ENCODE data around the gene RSAD1. TPM values are rescaled to one million over a fixed set of nuclear protein-coding genes. Genes with fewer than 3 reads are reported as not detected.
"Not testable (repeated sequence)": the region's sequence is repeated elsewhere in the genome, so short reads cannot be mapped to it uniquely, and the experiment has no call there.

Gene RSAD1
- polyA plus RNA-seq, 4 donors: 45.8 to 67.5 (median 54.4) TPM

DNA sequence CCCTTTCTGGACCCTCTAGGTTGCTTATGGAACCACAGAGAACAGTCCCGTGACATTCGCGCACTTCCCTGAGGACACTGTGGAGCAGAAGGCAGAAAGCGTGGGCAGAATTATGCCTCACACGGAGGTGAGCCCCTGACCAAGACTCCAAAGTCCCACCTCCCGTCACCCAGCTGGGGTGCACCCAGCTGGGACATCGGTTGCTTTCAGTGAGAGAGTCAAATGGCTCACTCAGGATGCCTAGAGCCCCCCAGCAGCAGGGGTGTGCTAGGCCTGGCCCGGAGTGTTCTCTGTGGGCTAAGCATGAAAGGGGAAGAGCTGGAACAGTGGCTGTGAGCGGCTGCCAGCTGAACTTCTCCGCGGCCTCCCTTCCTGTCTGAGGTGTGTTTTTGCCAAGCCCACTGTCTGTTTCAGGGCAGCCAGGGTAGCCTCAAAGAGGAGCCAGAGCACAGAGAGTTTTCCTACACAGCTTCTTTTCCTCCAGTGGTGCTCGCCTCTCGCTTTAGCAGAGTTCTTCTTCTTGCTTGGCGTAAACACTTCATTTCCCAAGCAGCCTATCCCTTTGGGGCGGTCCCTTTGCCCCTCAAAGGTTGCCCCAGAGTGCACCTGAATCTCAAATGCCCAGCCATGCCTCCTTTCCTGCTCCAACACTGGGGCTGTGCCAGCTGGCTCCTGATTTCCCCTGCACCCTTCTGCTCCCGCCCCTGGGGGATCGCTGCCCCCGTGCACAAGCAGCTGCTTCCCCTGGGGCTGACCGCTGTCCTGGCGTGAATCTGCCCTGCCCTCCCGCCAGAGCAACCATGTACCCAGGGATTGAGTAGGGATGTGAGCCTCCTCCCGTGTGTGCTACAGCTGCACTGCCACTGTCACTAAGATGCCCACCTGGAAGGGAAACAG lies 7.4 kb upstream of the RSAD1 start:
- DNase-seq (ENCODE audit: low read depth in 4 of 4, low spot score in 2 of 4): no peak

DNA sequence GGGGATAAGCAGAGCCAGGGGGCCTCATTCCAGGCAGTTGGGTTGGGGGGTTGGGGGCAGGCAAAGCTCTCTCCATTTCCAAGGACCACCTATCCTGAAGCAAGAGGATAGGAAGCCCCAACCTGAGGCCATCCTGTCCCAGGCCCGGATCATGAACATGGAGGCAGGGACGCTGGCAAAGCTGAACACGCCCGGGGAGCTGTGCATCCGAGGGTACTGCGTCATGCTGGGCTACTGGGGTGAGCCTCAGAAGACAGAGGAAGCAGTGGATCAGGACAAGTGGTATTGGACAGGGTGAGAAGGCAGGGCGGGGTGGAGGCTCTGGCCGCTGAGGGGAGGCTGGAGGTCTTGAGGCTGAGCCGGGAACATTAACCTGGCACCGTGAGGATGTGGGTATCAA lies 6.4 kb upstream of the RSAD1 start:
- no peak for DNase-seq (ENCODE audit: low read depth in 4 of 4, low spot score in 2 of 4)

DNA sequence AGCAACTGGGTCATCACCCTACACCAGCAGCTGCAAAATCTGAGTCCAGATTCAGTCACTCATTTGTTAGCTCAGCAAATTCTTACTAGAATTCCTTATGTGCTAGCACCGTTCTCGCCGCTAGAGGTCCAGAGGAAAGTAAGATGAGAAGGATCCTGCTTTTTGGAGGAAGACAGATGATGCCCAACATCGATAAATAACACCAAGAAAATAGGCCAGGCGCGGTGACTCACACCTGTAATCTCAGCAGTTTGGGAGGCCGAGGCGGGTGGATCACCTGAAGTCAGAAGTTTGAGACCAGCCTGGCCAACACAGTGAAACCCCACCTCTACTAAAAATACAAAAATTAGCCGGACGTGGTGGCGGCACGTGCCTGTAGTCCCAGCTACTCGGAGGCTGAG lies 5.9 kb upstream of the RSAD1 start:
- DNase-seq (ENCODE audit: low read depth in 4 of 4, low spot score in 2 of 4): not testable (repeated sequence)

DNA sequence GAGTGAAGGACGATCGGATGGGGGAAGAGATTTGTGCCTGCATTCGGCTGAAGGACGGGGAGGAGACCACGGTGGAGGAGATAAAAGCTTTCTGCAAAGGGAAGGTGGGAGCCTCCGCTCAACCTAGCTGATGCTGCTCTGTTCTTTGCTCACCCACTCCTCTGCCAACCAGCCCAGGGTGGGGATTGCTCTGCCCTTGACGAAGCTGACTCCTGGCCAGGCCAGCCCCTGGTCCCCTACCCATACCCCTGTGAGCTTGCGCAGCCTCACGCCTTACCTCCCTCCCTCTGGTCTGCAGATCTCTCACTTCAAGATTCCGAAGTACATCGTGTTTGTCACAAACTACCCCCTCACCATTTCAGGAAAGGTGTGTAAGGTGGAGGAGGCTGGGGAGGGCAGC lies 4.8 kb upstream of the RSAD1 start:
- DNase-seq (ENCODE audit: low read depth in 4 of 4, low spot score in 2 of 4): no peak

DNA sequence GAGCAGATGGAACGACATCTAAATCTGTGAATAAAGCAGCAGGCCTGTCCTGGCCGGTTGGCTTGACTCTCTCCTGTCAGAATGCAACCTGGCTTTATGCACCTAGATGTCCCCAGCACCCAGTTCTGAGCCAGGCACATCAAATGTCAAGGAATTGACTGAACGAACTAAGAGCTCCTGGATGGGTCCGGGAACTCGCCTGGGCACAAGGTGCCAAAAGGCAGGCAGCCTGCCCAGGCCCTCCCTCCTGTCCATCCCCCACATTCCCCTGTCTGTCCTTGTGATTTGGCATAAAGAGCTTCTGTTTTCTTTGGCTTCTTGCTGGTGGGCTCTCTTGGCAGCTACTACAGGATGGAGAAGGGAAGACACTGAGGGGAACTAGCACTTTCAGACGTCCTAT lies 4.1 kb upstream of the RSAD1 start:
- DNase-seq (ENCODE audit: low read depth in 4 of 4, low spot score in 2 of 4): no peak

DNA sequence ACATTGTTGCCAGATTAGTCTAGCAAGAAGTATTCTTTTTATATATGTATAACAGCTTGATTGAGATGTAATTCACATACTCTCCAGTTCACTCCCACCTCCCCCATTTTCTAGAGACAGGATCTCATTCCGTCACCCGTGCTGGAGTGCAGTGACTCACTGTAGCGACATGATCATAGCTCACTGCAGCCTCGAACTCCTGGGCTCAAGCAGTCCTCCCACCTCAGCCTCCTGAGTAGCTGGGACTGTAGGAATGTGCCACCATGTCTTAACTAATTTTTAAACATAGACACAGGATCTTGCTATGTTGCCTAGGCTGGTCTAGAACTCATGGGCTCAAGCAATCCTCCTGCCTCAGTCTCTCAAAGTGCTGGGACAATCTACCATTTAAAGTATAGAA lies 3.3 kb upstream of the RSAD1 start:
- no peak for DNase-seq (ENCODE audit: low read depth in 4 of 4, low spot score in 2 of 4)

DNA sequence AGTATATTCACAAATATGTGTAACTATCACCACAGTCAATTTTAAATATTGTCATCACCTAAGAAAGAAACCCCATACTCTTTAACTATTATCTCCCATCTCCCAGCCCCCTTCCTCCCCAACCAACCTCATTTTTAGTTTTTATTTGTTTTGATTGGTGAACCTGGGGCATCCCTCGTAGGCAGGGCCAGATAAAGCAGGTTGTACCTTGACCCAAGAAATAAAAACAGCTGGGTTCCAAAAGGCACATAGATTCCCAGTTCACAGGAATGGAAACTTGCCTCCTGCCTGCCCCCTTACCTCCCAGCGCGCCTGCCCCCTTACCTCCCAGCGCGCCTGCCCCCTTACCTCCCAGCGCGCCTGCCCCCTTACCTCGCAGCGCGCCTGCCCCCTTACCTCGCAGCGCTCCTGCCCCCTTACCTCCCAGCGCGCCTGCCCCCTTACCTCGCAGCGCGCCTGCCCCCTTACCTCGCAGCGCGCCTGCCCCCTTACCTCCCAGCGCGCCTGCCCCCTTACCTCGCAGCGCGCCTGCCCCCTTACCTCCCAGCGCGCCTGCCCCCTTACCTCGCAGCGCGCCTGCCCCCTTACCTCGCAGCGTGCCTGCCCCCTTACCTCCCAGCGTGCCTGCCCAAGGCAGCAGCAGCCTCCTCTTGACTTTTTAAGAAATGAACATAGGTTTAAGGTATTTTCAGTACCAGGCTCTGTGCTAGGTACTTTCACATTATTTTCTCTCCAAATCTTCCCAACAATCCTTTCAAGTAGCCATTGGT lies 2.7 kb upstream of the RSAD1 start:
- DNase-seq (ENCODE audit: low read depth in 4 of 4, low spot score in 2 of 4): not testable (repeated sequence)

DNA sequence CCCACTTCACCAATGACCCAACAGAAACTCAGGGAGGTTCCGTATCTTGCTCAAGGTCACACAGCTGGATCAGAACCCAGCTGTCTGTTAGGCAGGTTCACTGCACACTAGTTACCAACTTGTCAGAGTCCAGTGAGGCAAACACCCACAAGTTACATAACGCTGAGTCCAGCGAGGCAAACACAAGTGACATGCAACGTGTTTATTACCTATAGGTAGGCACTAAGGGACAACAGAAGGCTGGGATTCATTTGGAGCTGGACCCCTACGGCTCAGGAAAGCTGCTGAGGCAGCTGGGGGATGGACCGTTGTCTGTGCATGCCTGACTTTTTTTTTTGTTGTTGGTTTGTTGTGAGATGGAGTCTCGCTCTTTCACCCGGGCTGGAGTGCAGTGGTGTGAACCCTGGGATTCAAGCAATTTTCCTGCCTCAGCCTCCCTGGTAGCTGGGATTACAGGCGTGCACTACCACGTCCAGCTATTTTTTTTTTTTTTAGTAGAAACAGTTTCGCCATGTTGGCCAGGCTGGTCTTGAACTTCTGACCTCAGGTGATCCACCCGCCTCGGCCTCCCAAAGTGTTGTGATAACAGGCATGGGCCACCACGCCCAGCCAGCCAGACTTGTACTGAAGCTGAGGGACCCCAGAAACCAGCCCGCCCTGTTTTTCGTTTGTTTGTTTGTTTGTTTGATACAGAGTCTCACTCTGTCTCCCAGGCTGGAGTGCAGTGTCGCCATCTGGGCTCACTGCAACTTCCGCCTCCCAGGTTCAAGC lies 1.9 kb upstream of the RSAD1 start:
- DNase-seq (ENCODE audit: low read depth in 4 of 4, low spot score in 2 of 4): no peak

DNA sequence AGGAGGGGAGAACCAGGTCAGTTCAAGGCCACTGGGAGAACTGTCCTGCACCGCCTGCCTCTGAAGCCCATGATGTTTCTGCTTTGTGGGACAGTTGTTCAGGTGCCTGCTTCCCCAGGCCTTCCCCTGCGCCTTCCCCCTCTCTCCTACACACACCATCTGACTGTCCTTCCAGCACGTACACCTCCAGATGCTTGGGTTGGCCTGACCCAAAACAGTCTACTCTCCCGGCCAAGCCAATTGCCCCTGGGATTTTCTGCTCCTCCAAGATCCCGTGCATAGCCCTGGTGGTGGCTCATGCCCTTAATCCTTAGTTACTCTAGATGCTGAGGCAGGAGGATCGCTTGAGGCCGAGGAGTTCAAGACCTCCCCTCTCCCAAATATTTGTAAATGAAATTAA lies 684 bp upstream of the RSAD1 start:
- DNase-seq (ENCODE audit: low read depth in 4 of 4, low spot score in 2 of 4): no peak

DNA sequence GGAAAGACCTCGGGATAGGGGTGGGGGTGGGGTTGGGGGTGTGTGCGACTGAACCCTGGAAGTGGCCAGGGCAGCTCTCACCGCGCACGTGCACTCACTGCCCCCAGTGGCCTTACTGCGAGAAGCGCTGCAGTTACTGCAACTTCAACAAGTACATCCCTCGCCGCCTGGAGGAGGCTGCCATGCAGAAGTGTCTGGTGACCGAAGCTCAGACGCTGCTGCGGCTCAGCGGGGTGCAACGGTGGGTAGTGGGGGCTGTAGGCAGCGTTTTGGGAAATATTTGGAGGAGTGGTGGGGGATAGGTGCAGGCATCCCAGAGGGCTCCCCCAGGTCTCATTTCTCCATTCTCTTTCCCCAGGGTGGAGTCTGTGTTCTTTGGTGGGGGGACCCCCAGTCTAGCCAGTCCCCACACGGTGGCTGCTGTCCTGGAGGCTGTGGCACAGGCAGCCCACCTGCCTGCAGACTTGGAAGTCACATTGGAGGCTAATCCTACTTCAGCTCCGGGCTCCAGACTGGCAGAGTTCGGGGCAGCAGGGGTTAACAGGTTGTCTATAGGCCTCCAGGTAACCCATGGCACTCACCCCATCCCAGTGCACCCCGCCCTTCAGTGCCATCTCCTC lies 972 bp downstream of the RSAD1 start:
- DNase-seq (ENCODE audit: low read depth in 4 of 4, low spot score in 2 of 4): peak in 2 of 4 donors; percentile 53 to 66

DNA sequence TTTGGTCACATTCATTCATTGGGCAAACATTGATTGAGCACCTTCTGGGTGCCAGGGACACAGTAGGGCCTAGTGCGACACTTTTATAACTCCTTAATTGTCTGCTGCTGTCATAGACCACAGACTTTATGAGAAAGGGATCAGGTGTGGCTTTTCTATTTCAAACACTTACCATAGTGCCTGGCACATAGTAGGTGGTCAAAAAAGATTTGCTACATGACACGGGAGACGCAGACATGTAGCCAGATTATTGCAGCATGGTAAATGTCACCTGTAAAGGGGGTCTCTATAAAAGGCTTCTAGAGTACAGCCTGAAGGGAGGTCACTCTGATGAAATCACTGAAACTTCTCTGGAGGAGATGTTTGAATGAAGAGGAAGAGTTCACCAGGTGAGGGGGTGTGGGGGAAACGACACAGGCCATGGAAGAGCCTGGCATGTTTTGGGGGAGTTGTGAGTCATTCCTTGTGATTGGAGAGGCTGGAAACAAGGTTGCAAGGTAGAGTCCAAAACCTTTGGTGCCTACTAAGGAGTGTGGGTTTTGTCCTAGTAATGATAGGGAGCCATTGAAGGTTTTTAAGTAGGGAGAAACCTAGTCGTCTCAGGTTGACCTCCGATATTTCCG lies 1.6 kb downstream of the RSAD1 start:
- DNase-seq (ENCODE audit: low read depth in 4 of 4, low spot score in 2 of 4): no peak

DNA sequence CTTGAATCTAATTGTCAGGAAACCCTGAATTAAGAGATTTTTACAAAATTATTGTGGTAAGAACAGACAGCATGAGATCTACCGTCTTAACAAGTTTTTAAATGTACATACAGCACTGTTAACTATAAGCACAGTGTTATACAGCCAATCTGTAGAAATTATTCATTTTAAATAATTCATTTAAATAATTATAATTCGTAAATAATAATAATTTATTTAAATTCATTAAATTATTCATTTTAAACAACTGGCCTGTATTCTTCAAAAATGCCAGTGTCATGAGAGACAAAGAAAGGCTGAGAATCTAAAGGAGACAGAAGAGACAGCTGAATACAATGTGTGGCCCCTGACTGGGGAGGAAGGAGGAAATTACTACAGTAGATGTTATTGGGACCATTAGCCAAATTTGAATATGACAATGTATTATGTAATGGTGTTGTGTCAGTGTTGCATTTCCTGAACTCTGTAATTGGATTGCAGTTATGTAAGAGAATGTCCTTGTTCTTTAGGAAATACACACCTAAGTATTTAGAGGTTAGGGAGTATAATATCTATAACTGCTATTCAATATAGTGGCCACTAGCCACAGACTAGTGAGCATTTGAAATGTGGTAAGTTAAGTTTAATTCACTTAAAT lies 2.3 kb downstream of the RSAD1 start:
- no peak for DNase-seq (ENCODE audit: low read depth in 4 of 4, low spot score in 2 of 4)

DNA sequence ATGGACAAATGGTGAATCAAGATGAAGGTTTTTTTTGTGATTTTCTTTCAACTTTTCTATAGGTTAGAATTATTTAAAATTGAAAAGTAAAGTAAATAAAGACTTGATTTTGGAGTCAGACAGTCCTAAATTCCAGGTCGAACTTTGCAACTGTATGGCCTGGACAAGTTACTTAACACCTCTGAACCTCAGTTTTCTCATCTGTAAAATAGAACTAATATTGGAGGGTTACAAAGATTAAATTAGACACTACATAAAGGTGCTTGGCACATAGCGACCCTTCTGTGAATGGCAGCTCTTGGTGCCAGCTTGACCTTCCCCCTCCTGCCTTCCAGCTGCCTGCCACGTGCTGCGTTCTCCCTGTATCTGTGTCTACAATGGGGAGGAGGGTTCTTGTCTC lies 3.0 kb downstream of the RSAD1 start:
- DNase-seq (ENCODE audit: low read depth in 4 of 4, low spot score in 2 of 4): no peak

DNA sequence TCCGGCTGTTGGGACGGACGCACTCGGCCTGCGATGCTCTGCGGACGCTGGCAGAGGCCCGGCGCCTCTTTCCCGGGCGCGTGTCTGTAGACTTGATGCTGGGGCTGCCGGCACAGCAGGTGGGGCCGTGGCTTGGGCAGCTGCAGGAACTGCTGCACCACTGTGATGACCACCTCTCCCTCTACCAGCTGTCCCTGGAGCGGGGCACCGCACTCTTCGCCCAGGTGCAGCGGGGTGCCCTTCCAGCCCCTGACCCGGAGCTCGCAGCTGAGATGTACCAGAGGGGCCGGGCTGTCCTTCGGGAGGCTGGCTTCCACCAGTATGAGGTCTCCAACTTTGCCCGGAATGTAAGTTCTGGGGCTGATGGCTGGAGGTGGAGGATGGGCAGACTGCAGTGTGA lies 3.5 kb downstream of the RSAD1 start:
- DNase-seq (ENCODE audit: low read depth in 4 of 4, low spot score in 2 of 4): no peak

DNA sequence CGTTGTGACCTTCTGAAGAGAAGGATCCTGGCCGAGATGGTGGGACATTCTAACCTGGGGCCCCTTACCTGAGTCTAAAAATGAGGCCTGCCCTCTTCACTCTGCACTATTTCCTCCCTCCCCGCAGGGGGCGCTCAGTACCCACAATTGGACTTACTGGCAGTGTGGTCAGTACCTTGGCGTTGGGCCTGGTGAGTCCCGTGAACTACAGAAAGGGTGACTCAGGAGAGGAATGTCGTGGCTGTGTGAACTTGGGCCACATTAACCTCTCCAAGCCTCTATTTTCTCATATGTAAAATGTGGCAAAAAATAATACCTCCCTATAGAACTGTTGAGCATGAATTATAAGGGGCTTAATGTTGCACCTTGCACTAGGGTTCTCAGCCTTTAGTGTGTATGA lies 3.9 kb downstream of the RSAD1 start:
- DNase-seq (ENCODE audit: low read depth in 4 of 4, low spot score in 2 of 4): peak in 2 of 4 donors; percentile 42 to 82

DNA sequence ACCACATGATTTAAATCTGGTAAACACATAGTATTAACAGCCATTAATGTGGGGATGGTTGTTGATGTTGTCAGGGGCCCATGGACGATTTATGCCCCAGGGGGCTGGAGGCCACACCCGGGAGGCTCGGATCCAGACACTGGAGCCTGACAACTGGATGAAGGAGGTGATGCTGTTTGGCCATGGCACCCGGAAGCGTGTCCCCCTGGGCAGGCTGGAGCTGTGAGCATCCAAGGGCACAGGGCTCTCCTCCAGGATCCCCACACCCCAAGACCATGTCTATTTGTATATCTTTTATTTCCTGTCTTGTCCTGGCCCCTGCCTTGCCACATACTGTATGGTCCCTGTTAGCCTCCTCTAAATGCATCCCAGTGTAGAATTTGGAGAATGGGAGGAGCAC lies 4.6 kb downstream of the RSAD1 start:
- no peak for DNase-seq (ENCODE audit: low read depth in 4 of 4, low spot score in 2 of 4)

DNA sequence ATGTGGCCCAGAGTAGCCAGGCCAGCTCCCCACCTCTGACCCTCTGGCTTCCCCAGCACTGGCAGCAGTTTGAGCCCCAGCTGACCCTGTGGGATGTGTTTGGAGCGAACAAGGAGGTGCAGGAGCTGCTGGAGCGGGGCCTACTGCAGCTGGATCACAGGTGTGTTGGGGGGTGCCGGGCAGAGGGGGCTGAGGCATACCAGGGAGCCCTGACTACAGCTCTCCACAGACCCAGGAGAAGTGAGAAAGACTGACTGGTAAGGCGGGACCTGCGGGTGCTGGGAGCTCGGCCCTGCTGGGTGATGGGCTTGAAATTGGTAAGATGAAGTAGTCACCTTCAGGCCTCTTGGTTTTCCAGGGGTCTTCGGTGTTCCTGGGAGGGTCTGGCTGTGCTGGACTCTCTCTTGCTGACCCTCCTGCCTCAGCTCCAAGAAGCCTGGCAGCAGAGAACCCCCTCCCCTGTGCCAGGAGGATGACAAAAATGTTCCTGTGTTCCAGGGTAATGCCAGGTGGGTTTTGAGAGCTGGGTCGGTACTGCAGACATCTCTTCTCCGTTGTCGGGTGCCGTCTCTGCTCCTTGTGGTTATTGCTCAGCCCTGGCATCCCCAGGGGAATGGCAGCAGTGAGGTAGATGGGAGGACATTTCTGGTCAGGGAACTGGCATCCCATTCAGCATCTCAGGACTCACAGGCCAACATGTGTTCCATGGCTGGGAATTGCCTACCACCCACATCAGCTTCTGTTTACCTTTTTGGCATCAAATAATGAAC lies 5.9 kb downstream of the RSAD1 start:
- DNase-seq (ENCODE audit: low read depth in 4 of 4, low spot score in 2 of 4): no peak

DNA sequence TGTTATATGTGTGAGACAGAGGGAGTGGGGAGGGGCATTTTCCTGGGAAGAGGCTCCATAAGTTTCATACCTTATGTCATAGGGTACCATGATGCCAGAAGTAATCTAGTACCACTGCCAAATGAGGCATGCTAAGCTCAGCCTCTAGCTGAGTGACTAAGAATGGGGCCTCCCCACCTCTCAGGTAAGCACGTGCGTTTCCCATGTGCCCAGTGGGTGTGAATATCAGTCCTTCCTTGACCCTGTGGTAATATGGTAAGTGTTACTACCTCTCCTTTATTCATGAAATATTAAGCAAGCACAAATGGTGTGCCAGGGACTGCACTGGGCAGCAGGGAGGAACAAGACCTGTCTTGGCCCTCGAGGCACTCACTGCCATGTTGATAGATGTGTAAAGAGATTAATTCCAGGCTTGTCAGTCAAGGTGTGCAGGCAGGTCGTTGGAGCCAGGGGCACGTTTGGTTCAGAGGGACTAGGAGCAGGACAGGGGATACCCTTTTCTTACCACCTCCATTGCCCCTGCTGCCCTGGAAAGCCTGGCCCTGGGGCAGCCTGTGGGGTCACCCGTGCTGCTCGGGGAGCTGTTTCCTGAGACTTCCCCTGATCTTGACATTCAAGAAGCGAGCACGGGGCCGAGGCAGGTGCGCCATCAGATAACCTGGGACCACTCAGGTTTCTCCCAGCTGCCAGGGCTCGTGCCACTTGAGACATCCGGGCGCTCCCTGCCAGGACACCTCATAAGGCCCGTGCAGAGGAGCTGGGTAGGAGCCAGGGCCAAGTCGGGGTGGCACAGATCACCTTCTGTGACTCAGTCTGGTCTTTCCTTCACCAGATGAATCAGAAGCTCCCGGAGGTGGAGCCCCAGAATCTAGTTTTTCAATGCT lies 8.8 kb downstream of the RSAD1 start:
- DNase-seq (ENCODE audit: low read depth in 4 of 4, low spot score in 2 of 4): no peak
